Measurements from ENCODE around the gene ARHGAP24.
"Not testable (repeated sequence)": the region's sequence is repeated elsewhere in the genome, so short reads cannot be mapped to it uniquely, and the experiment has no call there.

DNA sequence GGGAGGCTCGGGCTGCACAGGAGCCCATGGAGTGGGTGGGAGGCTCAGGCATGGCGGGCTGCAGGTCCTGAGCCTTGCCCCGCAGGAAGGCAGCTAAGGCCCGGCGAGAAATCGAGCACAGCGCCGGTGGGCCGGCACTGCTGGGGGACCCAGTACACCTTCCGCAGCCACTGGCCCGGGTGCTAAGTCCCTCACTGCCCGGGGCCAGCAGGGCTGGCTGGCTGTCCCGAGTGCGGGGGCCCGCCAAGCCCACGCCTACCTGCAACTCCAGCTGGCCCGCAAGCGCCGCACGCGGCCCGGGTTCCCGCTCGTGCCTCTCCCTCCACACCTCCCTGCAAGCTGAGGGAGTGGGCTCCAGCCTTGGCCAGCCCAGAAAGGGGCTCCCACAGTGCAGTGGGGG lies 546.7 kb downstream of the ARHGAP24 start:
- TF ChIP-seq, protein P1, sequence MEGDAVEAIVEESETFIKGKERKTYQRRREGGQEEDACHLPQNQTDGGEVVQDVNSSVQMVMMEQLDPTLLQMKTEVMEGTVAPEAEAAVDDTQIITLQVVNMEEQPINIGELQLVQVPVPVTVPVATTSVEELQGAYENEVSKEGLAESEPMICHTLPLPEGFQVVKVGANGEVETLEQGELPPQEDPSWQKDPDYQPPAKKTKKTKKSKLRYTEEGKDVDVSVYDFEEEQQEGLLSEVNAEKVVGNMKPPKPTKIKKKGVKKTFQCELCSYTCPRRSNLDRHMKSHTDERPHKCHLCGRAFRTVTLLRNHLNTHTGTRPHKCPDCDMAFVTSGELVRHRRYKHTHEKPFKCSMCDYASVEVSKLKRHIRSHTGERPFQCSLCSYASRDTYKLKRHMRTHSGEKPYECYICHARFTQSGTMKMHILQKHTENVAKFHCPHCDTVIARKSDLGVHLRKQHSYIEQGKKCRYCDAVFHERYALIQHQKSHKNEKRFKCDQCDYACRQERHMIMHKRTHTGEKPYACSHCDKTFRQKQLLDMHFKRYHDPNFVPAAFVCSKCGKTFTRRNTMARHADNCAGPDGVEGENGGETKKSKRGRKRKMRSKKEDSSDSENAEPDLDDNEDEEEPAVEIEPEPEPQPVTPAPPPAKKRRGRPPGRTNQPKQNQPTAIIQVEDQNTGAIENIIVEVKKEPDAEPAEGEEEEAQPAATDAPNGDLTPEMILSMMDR (IDR thresholded peaks at IDR 0.05; ENCODE audit: insufficient read depth, low read length, poor library complexity, severe bottlenecking), result not testable (repeated sequence)
- TF ChIP-seq EZH2phosphoT487 (conservative IDR thresholded peaks at IDR 0.05; ENCODE audit: low read length), result not testable (repeated sequence)
